GM19328 (cell line): ENCODE data around the gene EPHA3.

Experiments
- ATAC-seq: cut with Tn5 transposase; IDR thresholded peaks from one replicate; pipeline ENCODE4 v1.9.1; 2021; ENCODE audit warnings: mild to moderate bottlenecking, moderate library complexity; ENCODE audit not compliant: unreplicated experiment

The EPHA3 gene

GRCh38 chr3:89278302-89279025 lies 171.0 kb downstream of the EPHA3 start:
- ATAC-seq, result no peak

- no peak for ATAC-seq
Measured at GRCh38 chr3:89280301-89280700, 172.9 kb downstream of the EPHA3 start.

- ATAC-seq, result no peak
Measured at GRCh38 chr3:89280822-89281365, 173.5 kb downstream of the EPHA3 start.

GRCh38 chr3:89287902-89288508 lies 180.6 kb downstream of the EPHA3 start:
- ATAC-seq, result no peak

- no peak for ATAC-seq
Measured at GRCh38 chr3:89289574-89290190, 182.3 kb downstream of the EPHA3 start.

- no peak for ATAC-seq
Measured at GRCh38 chr3:89297199-89297598, 189.8 kb downstream of the EPHA3 start.

GRCh38 chr3:89300526-89300925 lies 193.1 kb downstream of the EPHA3 start:
- ATAC-seq, result no peak

- ATAC-seq, result no peak
Measured at GRCh38 chr3:89300981-89301380, 193.6 kb downstream of the EPHA3 start.

- ATAC-seq, result no peak
Measured at GRCh38 chr3:89303701-89304100, 196.3 kb downstream of the EPHA3 start.

GRCh38 chr3:89306540-89306939 lies 199.1 kb downstream of the EPHA3 start:
- ATAC-seq, result no peak

- no peak for ATAC-seq
Measured at GRCh38 chr3:89311581-89311980, 204.2 kb downstream of the EPHA3 start.

GRCh38 chr3:89312141-89312540 lies 204.7 kb downstream of the EPHA3 start:
- ATAC-seq, result no peak

GRCh38 chr3:89314454-89315098 lies 207.2 kb downstream of the EPHA3 start:
- no peak for ATAC-seq

GRCh38 chr3:89315750-89316470 lies 208.5 kb downstream of the EPHA3 start:
- ATAC-seq, result no peak

- ATAC-seq, result no peak
Measured at GRCh38 chr3:89320186-89320585, 212.8 kb downstream of the EPHA3 start.

GRCh38 chr3:89326997-89327396 lies 219.6 kb downstream of the EPHA3 start:
- ATAC-seq, result no peak

GRCh38 chr3:89332386-89332785 lies 225.0 kb downstream of the EPHA3 start:
- no peak for ATAC-seq

- no peak for ATAC-seq
Measured at GRCh38 chr3:89332793-89333192, 225.4 kb downstream of the EPHA3 start.

- no peak for ATAC-seq
Measured at GRCh38 chr3:89335693-89336092, 228.3 kb downstream of the EPHA3 start.

- no peak for ATAC-seq
Measured at GRCh38 chr3:89340408-89340807, 233.0 kb downstream of the EPHA3 start.

- ATAC-seq, result no peak
Measured at GRCh38 chr3:89344076-89344475, 236.7 kb downstream of the EPHA3 start.
